Hindlimb muscle (tissue), 1 donor: Measurements from ENCODE around the gene OMP. TPM values are rescaled to one million over a fixed set of nuclear protein-coding genes. Genes with fewer than 3 reads are reported as not detected.

Experiments
- DNase-seq: peaks from one replicate; pipeline ENCODE4 v3.0.0-alpha.2; 2013
- polyA plus RNA-seq: library from polyadenylated mRNA; unstranded; fragments of 120-200 nt; gene quantifications from one replicate; pipeline ENCODE4 v1.2.1, GENCODE V29; 2013; ENCODE audit not compliant: insufficient read length

OMP gene
- polyA plus RNA-seq, 1 donor = not detected

- no peak for DNase-seq
Observed at GRCh38 chr11:77069336-77069968, 33.2 kb upstream of the OMP start.

GRCh38 chr11:77069969-77070582 lies 32.6 kb upstream of the OMP start:
- no peak for DNase-seq

- DNase-seq = no peak
Observed at GRCh38 chr11:77071077-77071476, 31.6 kb upstream of the OMP start.

GRCh38 chr11:77071671-77072605 lies 30.7 kb upstream of the OMP start:
- DNase-seq = no peak

- DNase-seq = no peak
Observed at GRCh38 chr11:77072851-77073327, 29.8 kb upstream of the OMP start.

- peak; percentile 92 for DNase-seq
Observed at GRCh38 chr11:77073328-77074001, 29.2 kb upstream of the OMP start.

- DNase-seq = no peak
Observed at GRCh38 chr11:77074205-77074604, 28.4 kb upstream of the OMP start.

GRCh38 chr11:77074626-77075221 lies 27.9 kb upstream of the OMP start:
- no peak for DNase-seq

- no peak for DNase-seq
Observed at GRCh38 chr11:77075425-77075905, 27.2 kb upstream of the OMP start.

- no peak for DNase-seq
Observed at GRCh38 chr11:77079666-77080065, 23.0 kb upstream of the OMP start.

GRCh38 chr11:77080643-77081210 lies 21.9 kb upstream of the OMP start:
- no peak for DNase-seq

GRCh38 chr11:77081381-77081851 lies 21.2 kb upstream of the OMP start:
- DNase-seq = no peak

GRCh38 chr11:77081976-77082836 lies 20.4 kb upstream of the OMP start:
- no peak for DNase-seq

GRCh38 chr11:77082838-77083565 lies 19.6 kb upstream of the OMP start:
- peak; percentile 62 for DNase-seq

- DNase-seq = no peak
Observed at GRCh38 chr11:77083566-77084245, 18.9 kb upstream of the OMP start.

GRCh38 chr11:77084581-77085191 lies 18.0 kb upstream of the OMP start:
- no peak for DNase-seq

- no peak for DNase-seq
Observed at GRCh38 chr11:77085652-77086051, 17.0 kb upstream of the OMP start.

- no peak for DNase-seq
Observed at GRCh38 chr11:77086521-77087472, 15.8 kb upstream of the OMP start.
